DND-41 (cell line): ENCODE results near the gene KCNQ5.
"Not testable (repeated sequence)": the region's sequence is repeated elsewhere in the genome, so short reads cannot be mapped to it uniquely, and the experiment has no call there.

ENCODE experiments used
- EZH2 ChIP-seq: IDR thresholded peaks from 3 replicates; pipeline ENCODE4 v1.6.1; 2012; ENCODE audit warnings: borderline replicate concordance, low read depth, mild to moderate bottlenecking, moderate library complexity, low read length, inconsistent platforms; ENCODE audit not compliant: severe bottlenecking
- TF ChIP-seq, protein P1 (sequence below): IDR thresholded peaks from 2 replicates; pipeline ENCODE4 v1.5.1; 2012; ENCODE audit warnings: borderline replicate concordance, low read length, moderate library complexity, mild to moderate bottlenecking; ENCODE audit not compliant: poor library complexity, severe bottlenecking; ENCODE audit errors: extremely low read depth

DNA sequence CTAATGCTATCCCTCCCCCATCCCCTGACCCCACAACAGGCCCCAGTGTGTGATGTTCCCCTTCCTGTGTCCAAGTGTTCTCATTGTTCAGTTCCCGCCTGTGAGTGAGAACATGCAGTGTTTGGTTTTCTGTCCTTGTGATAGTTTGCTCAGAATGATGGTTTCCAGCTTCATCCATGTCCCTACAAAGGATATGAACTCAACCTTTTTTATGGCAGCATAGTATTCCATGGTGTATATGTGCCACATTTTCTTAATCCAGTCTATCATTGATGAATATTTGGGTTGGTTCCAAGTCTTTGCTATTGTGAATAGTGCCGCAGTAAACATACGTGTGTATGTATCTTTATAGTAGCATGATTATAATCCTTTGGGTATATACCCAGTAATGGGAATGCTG is 356.9 kb downstream of the KCNQ5 start:
- TF ChIP-seq, protein P1, sequence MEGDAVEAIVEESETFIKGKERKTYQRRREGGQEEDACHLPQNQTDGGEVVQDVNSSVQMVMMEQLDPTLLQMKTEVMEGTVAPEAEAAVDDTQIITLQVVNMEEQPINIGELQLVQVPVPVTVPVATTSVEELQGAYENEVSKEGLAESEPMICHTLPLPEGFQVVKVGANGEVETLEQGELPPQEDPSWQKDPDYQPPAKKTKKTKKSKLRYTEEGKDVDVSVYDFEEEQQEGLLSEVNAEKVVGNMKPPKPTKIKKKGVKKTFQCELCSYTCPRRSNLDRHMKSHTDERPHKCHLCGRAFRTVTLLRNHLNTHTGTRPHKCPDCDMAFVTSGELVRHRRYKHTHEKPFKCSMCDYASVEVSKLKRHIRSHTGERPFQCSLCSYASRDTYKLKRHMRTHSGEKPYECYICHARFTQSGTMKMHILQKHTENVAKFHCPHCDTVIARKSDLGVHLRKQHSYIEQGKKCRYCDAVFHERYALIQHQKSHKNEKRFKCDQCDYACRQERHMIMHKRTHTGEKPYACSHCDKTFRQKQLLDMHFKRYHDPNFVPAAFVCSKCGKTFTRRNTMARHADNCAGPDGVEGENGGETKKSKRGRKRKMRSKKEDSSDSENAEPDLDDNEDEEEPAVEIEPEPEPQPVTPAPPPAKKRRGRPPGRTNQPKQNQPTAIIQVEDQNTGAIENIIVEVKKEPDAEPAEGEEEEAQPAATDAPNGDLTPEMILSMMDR, result not testable (repeated sequence)
- TF ChIP-seq EZH2, result not testable (repeated sequence)
